Liver (tissue), 3 donors: ENCODE results near the gene SPRED1.

Experiments
- CTCF ChIP-seq: fragments of 150-350 bp; IDR thresholded peaks from 2 replicates; pipeline ENCODE4 v1.5.1; 2017; ENCODE audit warnings: improper control_type of control experiment, low read depth, low read length; ENCODE audit not compliant: missing input control
- HNF4G ChIP-seq: IDR thresholded peaks from 2 replicates; pipeline ENCODE4 v1.6.1; 2016; ENCODE audit warnings: antibody characterized with exemption
- RAD21 ChIP-seq, 2 donors: IDR thresholded peaks; 2 replicates each; pipeline ENCODE4 v1.6.1; 2016; ENCODE audit warnings: antibody characterized with exemption in 2 of 2, mild to moderate bottlenecking in 2 of 2
- donor health status: healthy.
- donor health status: healthy.

- TF ChIP-seq CTCF, result no peak
- no peak for TF ChIP-seq HNF4G
- no peak for TF ChIP-seq RAD21 (IDR thresholded peaks at IDR 0.05)
Observed at GRCh38 chr15:38205526-38206272, 46.9 kb upstream of the SPRED1 start.
